Measurements from ENCODE around the gene PLEKHG5.

Gene PLEKHG5, protein sequence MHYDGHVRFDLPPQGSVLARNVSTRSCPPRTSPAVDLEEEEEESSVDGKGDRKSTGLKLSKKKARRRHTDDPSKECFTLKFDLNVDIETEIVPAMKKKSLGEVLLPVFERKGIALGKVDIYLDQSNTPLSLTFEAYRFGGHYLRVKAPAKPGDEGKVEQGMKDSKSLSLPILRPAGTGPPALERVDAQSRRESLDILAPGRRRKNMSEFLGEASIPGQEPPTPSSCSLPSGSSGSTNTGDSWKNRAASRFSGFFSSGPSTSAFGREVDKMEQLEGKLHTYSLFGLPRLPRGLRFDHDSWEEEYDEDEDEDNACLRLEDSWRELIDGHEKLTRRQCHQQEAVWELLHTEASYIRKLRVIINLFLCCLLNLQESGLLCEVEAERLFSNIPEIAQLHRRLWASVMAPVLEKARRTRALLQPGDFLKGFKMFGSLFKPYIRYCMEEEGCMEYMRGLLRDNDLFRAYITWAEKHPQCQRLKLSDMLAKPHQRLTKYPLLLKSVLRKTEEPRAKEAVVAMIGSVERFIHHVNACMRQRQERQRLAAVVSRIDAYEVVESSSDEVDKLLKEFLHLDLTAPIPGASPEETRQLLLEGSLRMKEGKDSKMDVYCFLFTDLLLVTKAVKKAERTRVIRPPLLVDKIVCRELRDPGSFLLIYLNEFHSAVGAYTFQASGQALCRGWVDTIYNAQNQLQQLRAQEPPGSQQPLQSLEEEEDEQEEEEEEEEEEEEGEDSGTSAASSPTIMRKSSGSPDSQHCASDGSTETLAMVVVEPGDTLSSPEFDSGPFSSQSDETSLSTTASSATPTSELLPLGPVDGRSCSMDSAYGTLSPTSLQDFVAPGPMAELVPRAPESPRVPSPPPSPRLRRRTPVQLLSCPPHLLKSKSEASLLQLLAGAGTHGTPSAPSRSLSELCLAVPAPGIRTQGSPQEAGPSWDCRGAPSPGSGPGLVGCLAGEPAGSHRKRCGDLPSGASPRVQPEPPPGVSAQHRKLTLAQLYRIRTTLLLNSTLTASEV

DNA sequence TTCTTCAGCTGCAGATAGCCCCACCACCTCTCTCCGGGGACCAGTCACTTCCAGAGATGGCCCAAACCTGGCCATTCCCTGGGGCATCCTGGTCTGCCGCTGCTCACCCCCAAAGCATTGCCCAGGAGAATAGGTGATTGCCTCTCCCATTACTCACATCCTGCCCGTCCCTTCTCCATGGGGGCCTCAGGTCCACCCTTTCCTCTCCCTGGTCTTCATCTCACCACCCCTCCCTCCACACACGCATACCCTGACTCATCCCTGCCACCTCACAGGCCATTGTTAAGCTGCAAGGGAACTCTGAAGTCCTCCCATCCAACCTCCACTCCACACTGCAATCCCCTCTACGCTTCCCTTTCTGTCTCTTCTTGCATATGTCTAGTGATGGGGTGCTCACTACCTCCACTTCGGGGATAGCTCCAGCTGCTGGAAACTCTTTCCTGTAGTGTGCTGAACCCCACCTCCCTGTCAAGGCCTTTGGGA lies at the start of gene PLEKHG5:
Gene PLEKHG5 (minus strand): TSS at position 188 of the 483 bp plus-strand sequence. CDS start 14,096 bp downstream, outside the sequence.
- no peak for DNase-seq

GRCh38 chr1:6538956-6539355 lies 47.5 kb upstream of the PLEKHG5 start:
- no peak for DNase-seq

DNA sequence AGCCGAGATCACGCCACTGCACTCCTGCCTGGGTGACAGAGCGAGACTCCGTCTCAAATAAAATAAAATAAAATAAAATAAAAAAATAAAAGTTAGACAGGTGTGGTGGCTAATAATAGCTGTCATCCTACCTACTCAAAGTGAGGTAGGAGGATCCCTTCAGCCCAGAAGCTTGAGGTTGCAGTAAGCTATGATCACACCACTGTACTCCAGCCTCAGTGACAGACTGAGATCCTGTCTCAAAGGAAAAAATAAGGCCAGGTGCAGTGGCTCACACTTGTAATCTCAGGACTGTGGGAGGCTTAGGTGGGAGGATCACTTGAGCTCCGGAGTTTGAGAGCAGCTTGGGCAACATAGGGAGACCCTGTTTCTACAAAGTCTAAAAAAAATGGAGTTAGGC lies 44.8 kb upstream of the PLEKHG5 start:
- DNase-seq = no peak

DNA sequence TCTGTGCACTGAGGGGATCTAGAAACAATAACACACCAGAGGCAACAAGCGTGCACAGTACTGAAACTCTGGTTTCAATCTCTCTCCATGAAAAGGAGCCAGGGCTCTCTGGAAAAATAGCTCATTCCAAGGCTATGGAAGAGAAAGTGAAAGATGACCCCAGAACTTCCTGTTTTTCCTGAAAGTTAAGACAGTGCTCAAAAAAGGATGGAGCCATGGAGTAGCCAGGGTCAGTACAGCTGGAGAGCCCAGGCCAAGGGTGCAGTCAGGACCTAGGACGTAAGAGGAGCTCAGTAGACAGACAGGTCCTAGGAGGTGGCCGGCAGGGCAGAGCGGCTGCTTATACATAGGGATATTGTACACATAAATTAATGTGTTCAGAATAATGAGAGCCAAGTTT lies 43.7 kb upstream of the PLEKHG5 start:
- no peak for DNase-seq

DNA sequence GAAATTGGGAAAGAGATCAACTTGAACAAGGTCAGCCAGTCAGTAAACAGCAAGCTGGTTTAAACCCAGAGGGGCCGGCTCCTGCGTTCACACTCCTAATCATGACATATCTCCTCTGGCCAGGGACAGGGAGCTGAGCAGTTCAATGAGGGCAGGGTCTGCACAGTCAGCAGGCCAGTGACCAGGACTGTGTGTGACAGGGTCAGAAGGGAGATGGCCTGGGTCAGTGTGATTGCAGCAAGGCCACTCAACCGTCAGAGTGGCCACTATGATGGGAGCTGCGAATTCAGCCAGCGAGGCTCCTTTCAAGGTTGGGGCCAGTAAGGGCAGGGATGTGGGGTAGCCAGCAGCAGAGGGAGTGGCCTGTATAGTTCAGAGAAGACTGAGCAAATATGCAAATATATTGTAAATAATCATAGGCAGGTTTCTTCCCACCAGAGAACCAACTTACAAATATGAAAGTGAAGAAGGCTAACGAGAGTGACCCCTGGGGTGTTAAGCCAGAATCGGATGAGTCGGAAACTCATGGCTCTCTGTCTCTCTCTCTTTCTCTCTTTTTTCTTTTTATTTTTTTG lies 42.9 kb upstream of the PLEKHG5 start:
- no peak for DNase-seq

- no peak for DNase-seq
These were observed 40.5 kb upstream of the PLEKHG5 start for GRCh38 chr1:6531996-6532395.

DNA sequence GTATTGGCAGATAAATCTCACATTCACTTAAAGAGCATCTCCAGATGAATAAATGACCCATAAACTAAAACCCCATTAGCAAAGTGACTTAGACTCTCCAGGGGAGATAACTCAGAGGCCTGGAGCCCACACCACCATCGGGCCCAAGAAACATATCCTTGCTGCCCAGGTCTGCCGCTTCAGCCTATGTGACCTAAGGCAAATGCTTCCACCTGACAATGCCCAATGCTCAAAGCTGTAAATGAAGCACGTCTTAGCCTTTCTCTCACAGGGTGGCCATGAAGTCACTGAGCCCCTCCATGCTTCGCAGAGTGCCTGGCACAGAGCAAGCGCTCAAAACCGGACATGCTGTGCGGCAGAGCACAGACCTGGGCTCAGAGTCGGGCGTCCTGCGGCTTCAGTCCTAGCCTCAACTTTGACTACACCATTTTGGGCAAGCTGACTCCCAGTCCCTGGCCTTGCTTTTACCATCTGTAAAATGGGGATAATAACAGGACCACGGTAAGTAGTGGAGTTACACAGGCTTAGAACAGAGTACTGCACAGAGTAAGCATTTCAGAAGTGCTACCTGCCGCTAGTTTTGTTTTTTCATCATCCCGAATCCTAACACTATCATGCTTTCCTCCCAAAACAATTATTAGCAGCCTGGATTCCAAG lies 39.2 kb upstream of the PLEKHG5 start:
- DNase-seq = no peak

DNA sequence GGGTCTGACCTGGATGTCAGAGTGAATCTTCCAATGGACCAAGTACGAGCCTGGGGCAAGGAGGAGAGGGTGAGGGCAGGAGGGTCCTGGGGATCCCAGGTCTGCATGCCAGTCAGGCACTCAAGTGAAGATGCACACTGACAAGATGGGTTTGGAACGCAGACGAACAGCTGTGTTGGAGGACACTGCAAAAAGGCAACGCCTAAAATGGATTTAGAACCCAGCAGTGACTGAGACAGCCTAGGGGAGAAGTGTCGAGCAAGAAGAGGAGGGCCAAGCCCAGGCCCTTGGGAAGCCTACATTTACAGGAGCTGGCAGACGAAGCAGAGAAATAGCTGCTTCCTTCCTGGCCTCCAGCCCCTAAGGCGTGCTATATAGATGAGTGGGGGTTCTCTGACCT lies 37.0 kb upstream of the PLEKHG5 start:
- no peak for DNase-seq

- no peak for DNase-seq
These were observed 34.8 kb upstream of the PLEKHG5 start for GRCh38 chr1:6526316-6526715.

DNA sequence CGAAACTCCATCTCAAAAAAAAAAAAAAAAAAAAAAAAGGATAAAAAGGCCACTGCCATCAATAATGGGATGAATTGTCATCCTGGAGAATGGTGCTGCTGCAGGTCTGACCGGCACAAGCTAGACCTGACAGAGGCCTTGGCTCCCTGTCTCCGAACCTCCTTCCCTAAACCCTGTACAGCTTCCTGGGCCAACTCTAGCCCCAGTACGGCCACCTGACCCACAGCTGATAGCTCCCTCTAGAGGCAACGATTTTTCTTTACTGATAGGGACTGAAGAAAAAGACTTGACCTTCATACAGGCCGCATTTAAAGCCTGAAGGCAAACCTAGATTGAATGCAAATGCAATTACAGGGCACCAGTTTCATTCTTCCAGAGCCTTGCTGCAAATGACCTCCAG lies 32.1 kb upstream of the PLEKHG5 start:
- no peak for DNase-seq

DNA sequence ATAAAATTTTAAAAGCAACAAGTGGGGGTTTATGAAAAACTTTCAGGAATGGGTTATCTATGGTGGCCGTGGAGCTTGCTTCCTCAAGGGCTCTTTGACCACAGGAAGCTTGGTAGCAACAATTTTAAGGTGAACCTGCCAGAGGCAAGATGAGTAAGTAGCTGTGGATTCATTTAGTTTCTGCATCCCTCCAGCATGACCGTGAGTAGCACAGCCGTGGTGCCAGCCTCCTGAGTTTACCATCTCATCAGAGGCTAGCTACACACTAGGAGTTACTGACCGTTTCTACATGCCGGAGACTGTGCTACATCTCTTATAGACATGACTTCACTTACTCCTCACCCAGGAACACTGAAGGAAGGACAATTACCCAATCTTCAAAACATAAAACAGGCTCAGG lies 30.1 kb upstream of the PLEKHG5 start:
- DNase-seq = no peak

DNA sequence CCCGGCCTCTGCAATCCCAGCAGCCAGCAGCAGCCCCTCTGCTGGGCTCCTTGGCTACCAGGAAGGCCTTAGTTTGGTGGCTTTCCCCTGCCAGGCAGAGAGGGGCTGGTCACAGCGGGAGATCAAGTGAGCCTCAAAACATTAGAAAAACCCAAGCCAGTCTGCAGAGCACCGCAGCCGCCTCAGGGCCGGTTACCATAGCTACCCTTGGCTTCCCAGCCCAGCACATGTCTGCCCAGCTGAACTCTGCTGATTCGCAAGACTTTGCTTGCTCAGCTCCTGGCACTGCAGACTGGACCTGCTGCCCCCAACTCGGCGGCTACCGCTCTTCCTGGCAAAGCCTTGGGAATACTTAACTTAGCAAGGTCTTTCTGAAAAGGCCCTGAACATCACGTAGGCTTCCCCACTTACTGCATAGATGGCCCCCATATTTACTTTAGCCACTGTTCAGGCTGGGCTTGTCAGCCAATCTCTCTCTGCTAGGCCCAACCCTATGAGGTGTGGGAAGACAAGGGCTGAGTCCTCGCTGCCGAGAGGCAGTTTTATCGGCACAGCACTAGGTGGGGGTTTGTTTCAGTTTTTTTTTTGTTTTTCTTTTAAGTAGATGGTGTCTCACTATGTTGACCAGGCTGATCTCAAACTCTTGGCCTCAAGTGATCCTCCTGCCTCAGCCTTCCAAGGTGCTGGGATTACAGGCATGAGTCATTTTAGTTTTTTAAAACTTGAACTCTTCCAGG lies 28.6 kb upstream of the PLEKHG5 start:
- no peak for DNase-seq

DNA sequence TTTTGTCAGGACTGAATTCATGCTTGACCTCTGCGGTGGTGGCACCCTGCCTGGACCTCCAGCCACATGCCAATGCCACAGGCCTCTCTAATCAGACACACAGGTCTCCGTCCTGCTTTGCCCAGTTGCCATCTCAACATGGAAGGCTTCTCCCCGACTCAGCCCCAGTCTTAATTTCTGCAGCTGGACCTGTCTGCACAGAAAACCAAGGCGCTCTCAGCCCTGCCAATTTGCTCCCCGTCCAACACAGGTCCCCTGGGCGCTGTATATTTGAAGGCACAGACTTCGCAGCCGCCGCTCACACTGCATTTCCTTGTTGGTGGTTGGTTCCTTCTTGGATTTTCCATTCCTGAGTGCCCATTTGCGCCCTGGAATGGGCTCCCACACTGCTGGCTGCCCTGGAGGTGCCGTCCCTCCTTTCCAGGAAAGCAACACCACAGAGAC lies 28.0 kb upstream of the PLEKHG5 start:
- no peak for DNase-seq

- DNase-seq = no peak
These were observed 26.0 kb upstream of the PLEKHG5 start for GRCh38 chr1:6517435-6517851.

DNA sequence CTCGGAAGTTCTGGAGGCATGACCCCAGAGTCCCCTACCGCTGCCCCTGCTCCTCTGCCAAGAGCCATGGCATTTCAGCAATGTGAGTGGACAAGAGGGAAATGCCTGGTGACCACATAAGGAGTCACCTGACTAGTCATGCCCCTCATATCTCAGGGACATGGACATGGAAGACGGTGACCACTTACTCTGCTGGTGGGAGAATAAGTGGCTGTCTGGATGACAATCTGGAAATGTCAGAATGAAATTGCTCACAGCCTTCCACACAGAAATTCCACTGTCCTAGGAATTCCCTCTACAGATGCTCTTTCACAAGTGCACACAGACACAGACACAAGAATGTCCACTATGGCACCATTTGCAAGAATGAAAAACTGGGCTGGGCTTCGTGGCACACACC lies 24.3 kb upstream of the PLEKHG5 start:
- no peak for DNase-seq

DNA sequence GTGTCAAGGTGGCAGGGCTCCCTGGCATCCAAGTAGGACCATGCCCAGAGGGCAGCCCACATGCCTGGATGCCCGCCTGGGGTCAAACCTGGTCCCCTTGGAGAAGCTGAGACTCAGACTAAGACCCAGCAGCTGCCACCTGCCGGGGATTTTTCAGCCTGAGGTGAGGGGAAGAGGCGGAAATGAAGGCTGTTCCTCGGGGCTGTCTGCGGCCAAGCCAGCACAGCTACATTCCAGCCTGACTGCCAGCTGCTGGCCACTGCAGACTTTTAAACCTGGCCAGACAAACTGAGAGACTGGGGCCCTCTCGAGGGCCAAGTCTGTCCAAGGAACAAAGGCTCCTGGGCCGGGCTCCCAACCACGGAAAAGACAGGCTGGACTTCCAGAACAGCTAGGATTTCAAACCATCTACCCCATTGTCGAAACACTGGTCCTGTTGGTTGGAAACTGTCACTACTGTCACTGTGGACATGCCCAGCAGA lies 21.9 kb upstream of the PLEKHG5 start:
- DNase-seq = no peak

DNA sequence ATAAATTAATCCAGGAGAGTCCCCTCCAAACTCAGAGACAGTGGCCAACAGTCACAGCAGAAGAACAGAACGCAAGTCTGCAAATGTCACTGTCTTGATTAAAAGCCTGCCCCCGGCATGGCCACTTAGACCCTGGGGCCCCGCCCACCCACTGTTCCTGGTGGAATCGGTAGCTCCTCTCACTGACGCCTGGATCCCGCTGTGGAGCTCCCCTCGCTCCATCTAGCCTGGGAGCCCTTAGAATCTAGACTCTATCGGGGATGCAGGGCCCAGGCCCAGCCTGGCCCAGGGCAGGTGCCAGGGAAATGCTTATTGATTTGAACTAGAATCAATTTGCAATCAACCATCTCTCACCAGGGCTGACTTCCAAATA lies 21.4 kb upstream of the PLEKHG5 start:
- DNase-seq = no peak

GRCh38 chr1:6512245-6512907 lies 20.9 kb upstream of the PLEKHG5 start:
- DNase-seq = no peak

GRCh38 chr1:6511561-6512244 lies 20.2 kb upstream of the PLEKHG5 start:
- DNase-seq = no peak

GRCh38 chr1:6511056-6511455 lies 19.6 kb upstream of the PLEKHG5 start:
- DNase-seq = no peak

GRCh38 chr1:6510493-6510892 lies 19.0 kb upstream of the PLEKHG5 start:
- no peak for DNase-seq

Data from activated CD8-positive, alpha-beta memory T cell treated with anti-CD3 and anti-CD28 coated beads, Interleukin-2, amount 50 U/mL, for 48 hours (primary cell).